K562 (cell line): ENCODE results near the gene PAN3. TPM values are rescaled to one million over a fixed set of nuclear protein-coding genes. Genes with fewer than 3 reads are reported as not detected.

ENCODE experiments used
- ATAC-seq: fragments of 200-7000 bp; cut with Tn5 transposase; 3 replicates; pipeline ENCODE4 v1.9.1; 2020; ENCODE audit warnings: moderate library complexity
- BruUV-seq: library from RNA; stranded (reverse); fragments of 400-500 nt; replicated peaks from 2 replicates; lab custom pipeline; 2021; lab: Mats Ljungman, UMichigan
- CTCF ChIA-PET: fragments of 300-600 bp; formaldehyde crosslinking; extraction: SDS; loops from one replicate; lab custom pipeline; 2021; ENCODE audit warnings: low intra/inter-chr PET ratio; lab: Yijun Ruan, JAX
- POLR2A ChIA-PET: fragments of 300-600, 350-650 bp; sonication (Branson Sonifier 250); formaldehyde crosslinking; extraction: SDS; loops from one replicate; lab custom pipeline; 2021; ENCODE audit warnings: antibody characterized with exemption, inconsistent platforms; lab: Yijun Ruan, JAX
- DNase-seq, 4 experiments: peaks; one replicate each; pipeline versions ENCODE4 v3.0.0 to v3.0.0-alpha.2; 2011 to 2018; ENCODE audit warnings: low spot score in 3 of 4, mixed read lengths in 3 of 4; ENCODE audit errors: extremely low read depth in 1 of 4
- FAIRE-seq: peaks from 2 replicates; lab custom pipeline; 2011; peaks lifted over from hg19 to GRCh38; lab: Jason Lieb, UNC
- H2AFZ ChIP-seq: 2 replicates; pipeline ENCODE4 v1.6.0; 2011; ENCODE audit warnings: low read depth, low read length, control low read depth, inconsistent platforms
- H3K27ac ChIP-seq: fragments of 200-600 bp; 3 replicates; pipeline ENCODE4 v1.8.0; 2011; ENCODE audit warnings: low read depth, mild to moderate bottlenecking, control low read depth, inconsistent platforms, low read length, moderate library complexity, mixed read lengths; ENCODE audit errors: extremely low read depth
- H3K27me3 ChIP-seq, 2 experiments: fragments of 300-600 bp in 1 of 2; 2 replicates in 1 of 2; 3 replicates in 1 of 2; pipeline versions ENCODE4 v1.6.0 to v1.8.0; 2011; ENCODE audit warnings: inconsistent platforms in 2 of 2, low read length in 2 of 2, mild to moderate bottlenecking in 1 of 2, mixed read lengths in 1 of 2, moderate library complexity in 1 of 2; ENCODE audit not compliant: control insufficient read depth in 2 of 2, insufficient read depth in 2 of 2
- H3K36me3 ChIP-seq: fragments of 300-600 bp; 3 replicates; pipeline ENCODE4 v1.8.0; 2011; ENCODE audit warnings: mild to moderate bottlenecking, low read length, inconsistent platforms; ENCODE audit not compliant: control insufficient read depth, insufficient read depth
- H3K4me1 ChIP-seq, 2 experiments: fragments of 200-600 bp in 1 of 2; replicated peaks in 1 of 2; 2 replicates in 1 of 2; 3 replicates in 1 of 2; pipeline versions ENCODE4 v1.5.1 to v1.8.0; 2011; ENCODE audit warnings: inconsistent platforms in 2 of 2, low read length in 2 of 2, mild to moderate bottlenecking in 1 of 2, mixed read lengths in 1 of 2, moderate library complexity in 1 of 2; ENCODE audit not compliant: control insufficient read depth in 2 of 2, insufficient read depth in 2 of 2
- H3K4me2 ChIP-seq: 2 replicates; pipeline ENCODE4 v1.6.1; 2011; ENCODE audit warnings: low read length, control low read depth, inconsistent platforms, mixed read lengths; ENCODE audit not compliant: insufficient read depth
- H3K4me3 ChIP-seq: fragments of 200-600 bp; sonication (generic), shearing (Covaris generic); 2 replicates; pipeline ENCODE4 v1.5.1; 2016; ENCODE audit warnings: control low read depth, inconsistent platforms
- H3K79me2 ChIP-seq: fragments of 200-600 bp; 3 replicates; pipeline ENCODE4 v1.8.0; 2011; ENCODE audit warnings: low read length, inconsistent platforms; ENCODE audit not compliant: control insufficient read depth, insufficient read depth
- H3K9ac ChIP-seq, 2 experiments: 2 replicates each; pipeline versions ENCODE4 v1.6.0 to v1.6.1; 2011; ENCODE audit warnings: low read depth in 2 of 2, low read length in 2 of 2, control low read depth in 1 of 2, inconsistent platforms in 1 of 2, mild to moderate bottlenecking in 1 of 2, mixed read lengths in 1 of 2; ENCODE audit not compliant: insufficient read depth in 1 of 2
- H3K9me1 ChIP-seq: one replicate; pipeline ENCODE4 v1.6.0; 2011; ENCODE audit warnings: inconsistent platforms, mild to moderate bottlenecking, low read length, moderate library complexity; ENCODE audit not compliant: control insufficient read depth, insufficient read depth
- H3K9me3 ChIP-seq: replicated peaks from 2 replicates; pipeline ENCODE4 v1.5.1; 2011; ENCODE audit warnings: low read depth, low read length, inconsistent platforms; ENCODE audit not compliant: control insufficient read depth, insufficient read depth
- H4K20me1 ChIP-seq: replicated peaks from 2 replicates; pipeline ENCODE4 v1.6.1; 2011; ENCODE audit warnings: low read length, inconsistent platforms, mixed read lengths; ENCODE audit not compliant: control insufficient read depth, insufficient read depth
- NCOA6 ChIP-seq: fragments of 450-650 bp; IDR thresholded peaks from 2 replicates; pipeline ENCODE4 v1.6.1; 2017; ENCODE audit warnings: mild to moderate bottlenecking
- WGBS: fragments of 100-300 bp; shearing (Covaris generic); methylation state at CpG from one replicate; pipeline ENCODE4 v1.1.6; 2016; ENCODE audit warnings: low coverage, mixed read lengths; ENCODE audit not compliant: insufficient coverage; ENCODE audit errors: missing lambda C conversion rate; 5-methylcytosine and 5-hydroxymethylcytosine counted together
- in situ Hi-C: fragments of 300-500 bp; cut with MboI; formaldehyde crosslinking; loops from 4 replicates; pipeline ENCODE4 v1.15.0; 2018; ENCODE audit warnings: inconsistent platforms, mixed read lengths
- intact Hi-C: fragments of 100-400 bp; cut with micrococcal nuclease; formaldehyde crosslinking; loops from 2 replicates; pipeline ENCODE4 v1.14.2; 2022
- polyA plus RNA-seq, 8 experiments: library from polyadenylated mRNA; depleted of rRNA in 4 of 8; stranded (reverse) in 5 of 8; unstranded in 3 of 8; fragments of >200 nt; fragmentation: Nextera tagmentation in 2 of 8; fragmentation: Illumina TruSeq in 1 of 8; extraction: Ambion mirVana in 2 of 8; extraction: Trizol in 1 of 8; gene quantifications; 2 replicates each; pipeline versions ENCODE4 v1.2.1 to v1.2.3, GENCODE V29; 2011 to 2014; ENCODE audit warnings: inconsistent platforms in 1 of 8, missing spikeins in 1 of 8
- total RNA-seq, 7 experiments: library from RNA; depleted of rRNA in 6 of 7; stranded (reverse); fragments of >200 nt in 6 of 7; fragmentation: Illumina TruSeq in 2 of 7; extraction: Trizol in 2 of 7; gene quantifications; 2 replicates each; pipeline versions ENCODE4 v1.2.1 to v1.2.3, GENCODE V29; 2011 to 2021; ENCODE audit warnings: low replicate concordance in 1 of 7
- TF ChIP-seq, protein P1 (sequence below): fragments of 450-650 bp; conservative IDR thresholded peaks from 2 replicates; pipeline ENCODE4 v1.6.1; 2016; ENCODE audit warnings: missing genetic modification characterization, low read depth, mild to moderate bottlenecking, control low read depth, missing compliant biosample characterization
- TF ChIP-seq, protein P2 (sequence below): fragments of 450-650 bp; IDR thresholded peaks from 2 replicates; pipeline ENCODE4 v1.6.1; 2017; ENCODE audit warnings: antibody characterized with exemption, mild to moderate bottlenecking

PAN3 gene
- total and polyA plus RNA-seq, 9 of the 15 experiments (the other 6 are each of a cell fraction or from before 2014, with no cell fraction given): 7.2 to 19.9 (median 11.6) TPM

DNA sequence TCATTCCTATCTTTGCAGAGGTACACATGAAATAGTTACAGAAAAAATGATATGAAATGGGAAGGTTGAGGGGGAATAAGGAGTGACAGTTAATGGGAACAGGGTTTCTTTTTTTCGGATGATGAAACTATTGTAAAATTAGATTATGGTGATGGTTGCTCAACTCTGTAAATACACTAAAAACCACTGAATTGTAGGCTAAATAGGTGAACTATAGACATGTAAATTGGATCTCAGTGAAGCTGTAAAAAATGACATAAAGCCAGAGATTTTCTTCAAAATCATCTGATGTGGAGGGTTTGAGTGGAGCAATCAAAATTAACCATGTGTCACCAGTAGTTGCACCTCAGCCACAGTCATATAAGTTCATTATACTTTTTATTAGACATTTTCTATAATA, 31.4 kb upstream of the PAN3 start:
- Histone ChIP-seq H3K79me2 (no peaks in the 10 kb centered on the region), H3K4me1 (no peaks in the 10 kb centered on the region; a peak in 1 of 5 replicates), H3K27me3 (peaks cover 5 to 10% of the 10 kb centered on the region in 2 experiments; a peak in 3 of 5 replicates), H3K36me3 (no peaks in the 10 kb centered on the region), H2AFZ (no peak overlapping the region), H3K4me2 (no peak overlapping the region), H3K9ac (no peak overlapping the region), H4K20me1 (no peaks in the 10 kb centered on the region), H3K9me3 (no peaks in the 10 kb centered on the region), H3K27ac (no peak overlapping the region), H3K9me1 (no peaks in the 10 kb centered on the region), H3K4me3 (no peak overlapping the region)
- CTCF ChIA-PET: no interaction called here
- ATAC-seq: no peak
- in situ Hi-C loops: no loop called here
- intact Hi-C loops: no loop called here
- TF ChIP-seq NCOA6: no peak
- TF ChIP-seq, protein P1, sequence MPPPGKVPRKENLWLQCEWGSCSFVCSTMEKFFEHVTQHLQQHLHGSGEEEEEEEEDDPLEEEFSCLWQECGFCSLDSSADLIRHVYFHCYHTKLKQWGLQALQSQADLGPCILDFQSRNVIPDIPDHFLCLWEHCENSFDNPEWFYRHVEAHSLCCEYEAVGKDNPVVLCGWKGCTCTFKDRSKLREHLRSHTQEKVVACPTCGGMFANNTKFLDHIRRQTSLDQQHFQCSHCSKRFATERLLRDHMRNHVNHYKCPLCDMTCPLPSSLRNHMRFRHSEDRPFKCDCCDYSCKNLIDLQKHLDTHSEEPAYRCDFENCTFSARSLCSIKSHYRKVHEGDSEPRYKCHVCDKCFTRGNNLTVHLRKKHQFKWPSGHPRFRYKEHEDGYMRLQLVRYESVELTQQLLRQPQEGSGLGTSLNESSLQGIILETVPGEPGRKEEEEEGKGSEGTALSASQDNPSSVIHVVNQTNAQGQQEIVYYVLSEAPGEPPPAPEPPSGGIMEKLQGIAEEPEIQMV: no peak
- TF ChIP-seq, protein P2, sequence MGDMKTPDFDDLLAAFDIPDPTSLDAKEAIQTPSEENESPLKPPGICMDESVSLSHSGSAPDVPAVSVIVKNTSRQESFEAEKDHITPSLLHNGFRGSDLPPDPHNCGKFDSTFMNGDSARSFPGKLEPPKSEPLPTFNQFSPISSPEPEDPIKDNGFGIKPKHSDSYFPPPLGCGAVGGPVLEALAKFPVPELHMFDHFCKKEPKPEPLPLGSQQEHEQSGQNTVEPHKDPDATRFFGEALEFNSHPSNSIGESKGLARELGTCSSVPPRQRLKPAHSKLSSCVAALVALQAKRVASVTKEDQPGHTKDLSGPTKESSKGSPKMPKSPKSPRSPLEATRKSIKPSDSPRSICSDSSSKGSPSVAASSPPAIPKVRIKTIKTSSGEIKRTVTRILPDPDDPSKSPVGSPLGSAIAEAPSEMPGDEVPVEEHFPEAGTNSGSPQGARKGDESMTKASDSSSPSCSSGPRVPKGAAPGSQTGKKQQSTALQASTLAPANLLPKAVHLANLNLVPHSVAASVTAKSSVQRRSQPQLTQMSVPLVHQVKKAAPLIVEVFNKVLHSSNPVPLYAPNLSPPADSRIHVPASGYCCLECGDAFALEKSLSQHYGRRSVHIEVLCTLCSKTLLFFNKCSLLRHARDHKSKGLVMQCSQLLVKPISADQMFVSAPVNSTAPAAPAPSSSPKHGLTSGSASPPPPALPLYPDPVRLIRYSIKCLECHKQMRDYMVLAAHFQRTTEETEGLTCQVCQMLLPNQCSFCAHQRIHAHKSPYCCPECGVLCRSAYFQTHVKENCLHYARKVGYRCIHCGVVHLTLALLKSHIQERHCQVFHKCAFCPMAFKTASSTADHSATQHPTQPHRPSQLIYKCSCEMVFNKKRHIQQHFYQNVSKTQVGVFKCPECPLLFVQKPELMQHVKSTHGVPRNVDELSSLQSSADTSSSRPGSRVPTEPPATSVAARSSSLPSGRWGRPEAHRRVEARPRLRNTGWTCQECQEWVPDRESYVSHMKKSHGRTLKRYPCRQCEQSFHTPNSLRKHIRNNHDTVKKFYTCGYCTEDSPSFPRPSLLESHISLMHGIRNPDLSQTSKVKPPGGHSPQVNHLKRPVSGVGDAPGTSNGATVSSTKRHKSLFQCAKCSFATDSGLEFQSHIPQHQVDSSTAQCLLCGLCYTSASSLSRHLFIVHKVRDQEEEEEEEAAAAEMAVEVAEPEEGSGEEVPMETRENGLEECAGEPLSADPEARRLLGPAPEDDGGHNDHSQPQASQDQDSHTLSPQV: no peak
- POLR2A ChIA-PET: interaction anchor here (1.3 kb wide), 1 partner anchor 30 kb away, joined by 4 read pairs; no protein-coding TSS in a partner anchor
- BruUV-seq: no TSS peak
- no peak for FAIRE-seq
- 0% methylated on average over 1 of the region's 1 CpG for WGBS
- no peak for DNase-seq
